GM20431 (cell line): ENCODE data around the gene PLPPR3.
"Not testable (repeated sequence)": the region's sequence is repeated elsewhere in the genome, so short reads cannot be mapped to it uniquely, and the experiment has no call there.

ENCODE experiments used
- in situ Hi-C: fragments of 300-500 bp; cut with MseI, MboI; formaldehyde crosslinking; loops from one replicate; pipeline ENCODE4 v1.15.0; 2020; ENCODE audit warnings: low sequenced_read_pairs; ENCODE audit not compliant: unreplicated experiment

Gene PLPPR3

DNA sequence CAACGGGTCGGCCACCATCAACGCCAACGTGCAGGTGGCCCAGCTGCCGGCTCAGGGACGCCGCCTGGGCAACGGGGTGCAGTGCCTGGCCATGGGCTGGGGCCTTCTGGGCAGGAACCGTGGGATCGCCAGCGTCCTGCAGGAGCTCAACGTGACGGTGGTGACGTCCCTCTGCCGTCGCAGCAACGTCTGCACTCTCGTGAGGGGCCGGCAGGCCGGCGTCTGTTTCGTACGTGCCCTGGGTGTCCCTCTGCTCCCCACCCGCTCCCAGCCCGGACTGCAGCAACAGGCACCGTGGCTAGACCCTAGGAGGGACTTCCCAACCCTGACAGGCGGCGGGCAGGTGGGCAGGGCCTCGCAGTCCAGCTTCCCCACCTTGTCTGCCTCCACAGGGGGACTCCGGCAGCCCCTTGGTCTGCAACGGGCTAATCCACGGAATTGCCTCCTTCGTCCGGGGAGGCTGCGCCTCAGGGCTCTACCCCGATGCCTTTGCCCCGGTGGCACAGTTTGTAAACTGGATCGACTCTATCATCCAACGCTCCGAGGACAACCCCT lies 33.9 kb upstream of the PLPPR3 start:
- in situ Hi-C loops = no loop called here

DNA sequence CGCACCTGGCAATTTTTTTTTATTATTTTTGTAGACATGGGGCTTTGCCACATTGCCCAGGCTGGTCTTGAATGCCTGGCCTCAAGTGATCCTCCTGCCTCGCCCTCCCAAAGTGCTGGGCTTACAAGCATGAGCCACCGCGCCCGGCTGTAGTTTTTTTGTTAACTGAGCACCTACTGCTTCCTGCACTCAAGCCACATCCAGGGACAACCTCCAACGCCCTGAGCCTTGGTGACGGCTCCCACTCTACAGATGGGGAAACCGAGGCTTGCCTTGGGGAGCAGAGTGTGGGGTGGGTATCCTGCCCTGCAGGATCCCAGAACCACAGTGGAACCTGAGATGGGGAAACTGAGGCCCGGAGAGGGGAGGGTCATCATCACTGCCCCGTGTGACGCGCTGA lies 33.4 kb upstream of the PLPPR3 start:
- in situ Hi-C loops = no loop called here

DNA sequence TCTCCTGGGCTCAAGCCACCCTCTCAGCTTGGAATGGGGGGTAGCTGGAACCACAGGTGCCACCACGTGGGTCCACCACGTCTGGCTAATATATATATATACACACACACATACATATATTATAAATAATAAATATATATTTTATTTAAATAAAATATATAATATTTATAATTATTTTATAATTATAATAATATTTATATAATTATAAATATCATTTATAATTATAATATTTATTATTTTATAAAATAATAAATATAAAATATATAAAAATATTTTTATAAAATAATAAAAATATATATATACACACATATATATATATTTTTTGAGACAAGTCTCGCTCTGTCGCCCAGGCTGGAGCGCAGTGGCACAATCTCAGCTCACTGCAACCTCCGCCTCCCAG lies 32.8 kb upstream of the PLPPR3 start:
- in situ Hi-C loops = no loop called here

DNA sequence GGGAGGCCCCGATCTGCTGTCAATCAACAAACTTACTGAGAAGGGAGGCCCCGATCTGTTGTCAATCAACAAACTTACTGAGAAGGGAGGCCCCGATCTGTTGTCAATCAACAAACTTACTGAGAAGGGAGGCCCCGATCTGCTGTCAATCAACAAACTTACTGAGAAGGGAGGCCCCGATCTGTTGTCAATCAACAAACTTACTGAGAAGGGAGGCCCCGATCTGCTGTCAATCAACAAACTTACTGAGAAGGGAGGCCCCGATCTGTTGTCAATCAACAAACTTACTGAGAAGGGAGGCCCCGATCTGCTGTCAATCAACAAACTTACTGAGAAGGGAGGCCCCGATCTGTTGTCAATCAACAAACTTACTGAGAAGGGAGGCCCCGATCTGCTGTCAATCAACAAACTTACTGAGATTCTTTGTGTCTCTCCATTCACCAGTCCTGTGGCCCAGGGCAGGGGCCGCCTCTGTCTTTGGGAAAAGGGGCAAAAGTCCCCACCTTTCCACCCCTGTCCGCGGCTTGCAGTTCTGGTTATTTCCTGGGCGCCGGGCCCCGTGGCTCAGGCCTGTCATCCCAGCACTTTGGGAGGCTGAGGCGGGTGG lies 32.0 kb upstream of the PLPPR3 start:
- in situ Hi-C loops = not testable (repeated sequence)

DNA sequence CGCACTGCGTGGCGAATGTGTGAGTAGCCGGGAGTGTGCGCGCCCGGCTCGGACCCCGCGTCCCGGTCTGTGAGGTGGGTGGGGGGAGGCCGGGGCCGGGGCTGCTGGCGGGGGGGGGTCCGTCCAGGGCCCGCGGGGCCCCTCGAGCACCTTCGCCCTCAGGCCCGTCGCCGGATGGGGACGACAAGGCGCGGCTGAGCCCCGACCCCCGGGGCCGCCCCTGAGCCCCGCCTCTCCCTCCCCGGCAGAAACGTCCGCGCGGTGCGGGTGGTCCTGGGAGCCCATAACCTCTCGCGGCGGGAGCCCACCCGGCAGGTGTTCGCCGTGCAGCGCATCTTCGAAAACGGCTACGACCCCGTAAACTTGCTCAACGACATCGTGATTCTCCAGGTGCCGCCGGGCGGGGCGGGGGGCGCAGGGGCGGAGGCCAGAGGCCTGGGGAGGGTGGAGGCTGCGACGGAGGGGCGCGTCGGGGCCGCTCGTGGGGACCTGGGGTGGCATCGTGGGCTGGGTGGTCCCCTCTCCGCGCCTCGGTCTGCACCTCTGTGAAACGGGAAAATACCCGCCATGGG lies 31.3 kb upstream of the PLPPR3 start:
- in situ Hi-C loops = no loop called here

DNA sequence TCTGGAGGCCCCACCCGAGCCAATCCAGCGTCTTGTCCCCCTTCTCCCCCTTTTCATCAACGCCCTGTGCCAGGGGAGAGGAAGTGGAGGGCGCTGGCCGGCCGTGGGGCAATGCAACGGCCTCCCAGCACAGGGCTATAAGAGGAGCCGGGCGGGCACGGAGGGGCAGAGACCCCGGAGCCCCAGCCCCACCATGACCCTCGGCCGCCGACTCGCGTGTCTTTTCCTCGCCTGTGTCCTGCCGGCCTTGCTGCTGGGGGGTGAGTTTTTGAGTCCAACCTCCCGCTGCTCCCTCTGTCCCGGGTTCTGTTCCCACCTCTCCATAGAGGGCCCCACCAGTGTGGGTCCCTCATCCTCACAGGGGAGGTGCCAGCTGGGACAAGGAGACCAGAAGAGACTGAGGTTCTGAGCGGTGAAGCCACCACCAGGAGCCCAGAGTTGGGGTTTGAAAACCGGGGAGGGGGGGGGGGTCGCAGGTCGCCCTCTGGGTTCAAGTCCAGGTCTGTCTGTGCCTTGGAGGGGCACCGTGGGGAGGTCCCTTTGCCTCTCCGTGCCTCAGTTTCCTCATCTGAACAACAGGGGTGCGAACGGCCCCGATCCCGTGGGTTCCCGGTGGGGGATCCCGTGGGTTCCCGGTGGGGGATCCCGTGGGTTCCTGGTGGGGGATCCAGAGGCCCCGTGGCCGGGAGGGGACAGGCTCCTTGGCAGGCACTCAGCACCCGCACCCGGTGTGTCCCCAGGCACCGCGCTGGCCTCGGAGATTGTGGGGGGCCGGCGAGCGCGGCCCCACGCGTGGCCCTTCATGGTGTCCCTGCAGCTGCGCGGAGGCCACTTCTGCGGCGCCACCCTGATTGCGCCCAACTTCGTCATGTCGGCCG lies 30.6 kb upstream of the PLPPR3 start, which contains the start of gene ELANE:
Gene ELANE, plus strand, starts transcription at position 168 of the 878 bp plus-strand sequence. Its CDS starts 26 bp downstream, at position 194.
- in situ Hi-C loops = no loop called here

DNA sequence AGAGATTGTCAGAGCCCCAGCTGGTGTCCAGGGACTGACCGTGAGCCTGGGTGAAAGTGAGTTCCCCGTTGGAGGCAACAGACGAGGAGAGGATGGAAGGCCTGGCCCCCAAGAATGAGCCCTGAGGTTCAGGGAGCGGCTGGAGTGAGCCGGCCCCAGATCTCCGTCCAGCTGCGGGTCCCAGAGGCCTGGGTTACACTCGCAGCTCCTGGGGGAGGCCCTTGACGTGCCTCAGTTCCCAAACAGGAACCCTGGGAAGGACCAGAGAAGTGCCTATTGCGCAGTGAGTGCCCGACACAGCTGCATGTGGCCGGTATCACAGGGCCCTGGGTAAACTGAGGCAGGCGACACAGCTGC lies 29.2 kb upstream of the PLPPR3 start:
- in situ Hi-C loops = no loop called here

DNA sequence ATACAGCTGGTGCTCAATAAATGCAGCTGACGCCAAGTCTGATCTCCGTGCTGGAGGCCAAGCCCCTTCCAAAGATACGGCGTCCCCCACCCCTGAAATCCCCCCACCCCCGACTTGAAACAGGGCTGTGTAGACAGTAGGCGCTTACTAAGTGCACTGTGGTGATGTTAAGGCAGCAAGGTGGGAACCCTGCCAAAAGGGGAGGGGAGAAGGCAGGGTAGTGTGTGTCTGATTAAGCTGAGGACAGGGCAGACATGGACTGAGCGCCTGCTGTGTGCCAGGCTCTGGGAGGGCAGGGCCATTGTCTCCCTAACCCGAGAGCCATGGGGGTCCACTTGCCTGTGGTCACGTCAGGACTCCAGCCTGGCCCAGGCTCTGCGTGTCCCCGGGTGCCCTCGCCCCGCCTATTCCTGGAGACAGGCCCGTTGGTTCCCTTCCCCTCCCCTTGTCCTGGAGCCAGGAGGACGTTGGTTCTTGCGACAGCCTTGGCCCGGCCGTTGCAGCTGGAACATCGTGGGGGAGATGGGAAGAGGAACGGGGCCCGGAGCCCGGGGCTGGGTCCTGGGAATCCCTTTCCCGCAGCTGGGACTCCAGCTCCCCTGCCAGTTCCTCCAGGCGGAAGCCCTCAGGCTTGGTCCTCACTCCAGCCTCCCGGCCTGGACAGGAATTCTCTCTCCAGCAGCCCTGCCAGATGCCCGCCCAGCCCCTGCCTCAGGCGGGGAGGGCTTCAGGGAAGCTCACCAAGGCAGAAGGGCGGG lies 28.6 kb upstream of the PLPPR3 start:
- in situ Hi-C loops = no loop called here

DNA sequence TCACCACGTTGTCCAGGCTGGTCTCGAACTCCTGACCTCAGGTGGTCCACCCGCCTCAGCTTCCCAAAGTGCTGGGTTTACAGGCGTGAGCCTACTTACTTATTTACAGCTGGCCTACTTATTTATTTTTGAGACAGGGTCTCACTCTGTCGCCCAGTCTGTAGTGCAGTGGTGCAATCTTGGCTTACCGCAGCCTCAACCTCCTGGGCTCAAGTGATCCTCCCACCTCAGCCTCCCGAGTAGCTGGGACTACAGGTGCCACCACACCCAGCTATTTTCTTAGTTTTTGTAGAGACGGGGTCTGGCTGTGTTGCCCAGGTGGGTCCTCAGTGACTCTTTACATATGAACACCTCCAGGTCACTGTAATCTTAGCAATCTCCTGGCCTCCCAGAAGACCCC lies 27.4 kb upstream of the PLPPR3 start:
- in situ Hi-C loops = not testable (repeated sequence)

DNA sequence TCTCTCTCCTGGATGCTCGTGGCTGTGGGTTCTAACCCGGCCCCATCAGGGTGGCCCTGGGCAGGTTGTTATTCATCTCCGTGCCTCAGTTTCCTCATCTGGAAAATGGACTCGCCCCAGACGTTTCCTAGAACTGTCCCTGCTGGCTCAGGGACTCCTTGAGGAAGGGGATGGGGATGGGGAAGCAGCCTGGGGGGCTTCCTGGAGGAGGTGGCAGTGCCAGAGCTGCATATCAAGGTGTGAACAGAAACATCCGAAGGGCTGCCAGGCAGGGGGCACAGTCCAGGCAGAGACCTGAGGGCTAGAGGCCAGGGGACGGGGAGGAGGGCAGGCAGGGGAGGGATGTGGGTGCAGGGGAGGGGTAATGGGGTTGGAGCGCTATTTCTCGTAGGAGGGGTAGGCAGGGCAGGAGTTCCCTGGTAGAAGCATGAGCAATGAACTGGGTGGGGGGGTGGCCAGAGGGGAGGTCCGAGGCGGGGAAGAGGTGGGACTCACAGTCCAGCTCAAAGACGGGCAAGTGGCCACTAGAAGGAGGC lies 26.7 kb upstream of the PLPPR3 start:
- in situ Hi-C loops = no loop called here

DNA sequence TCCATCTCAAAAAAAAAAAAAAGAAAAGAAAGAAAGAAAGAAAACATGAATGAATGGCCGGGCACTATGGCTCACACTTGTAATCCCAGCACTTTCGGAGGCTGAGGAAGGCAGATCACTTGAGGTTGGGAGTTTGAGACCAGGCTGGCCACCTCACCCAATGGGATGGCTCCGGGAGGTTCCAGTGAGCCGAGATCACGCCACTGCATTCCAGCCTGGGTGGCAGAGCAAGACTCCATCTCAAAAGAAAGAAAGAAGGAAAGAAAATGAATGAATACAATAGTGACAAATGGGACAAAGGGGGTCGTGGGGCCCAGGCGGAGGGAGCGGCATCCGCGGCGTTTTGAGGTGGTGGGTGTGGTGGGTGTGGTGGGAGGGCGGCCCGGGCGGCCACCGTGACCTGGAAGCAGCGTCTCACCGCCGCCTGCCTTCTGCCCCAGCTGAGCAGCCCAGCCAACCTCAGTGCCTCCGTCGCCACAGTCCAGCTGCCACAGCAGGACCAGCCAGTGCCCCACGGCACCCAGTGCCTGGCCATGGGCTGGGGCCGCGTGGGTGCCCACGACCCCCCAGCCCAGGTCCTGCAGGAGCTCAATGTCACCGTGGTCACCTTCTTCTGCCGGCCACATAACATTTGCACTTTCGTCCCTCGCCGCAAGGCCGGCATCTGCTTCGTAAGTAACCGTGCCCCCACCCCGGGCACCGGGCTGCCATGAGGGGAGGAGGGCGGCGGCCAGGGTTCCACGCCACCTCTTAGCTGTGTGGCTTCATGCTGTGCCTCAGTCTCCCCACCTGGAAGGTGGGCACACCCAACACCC lies 24.2 kb upstream of the PLPPR3 start:
- in situ Hi-C loops = no loop called here

DNA sequence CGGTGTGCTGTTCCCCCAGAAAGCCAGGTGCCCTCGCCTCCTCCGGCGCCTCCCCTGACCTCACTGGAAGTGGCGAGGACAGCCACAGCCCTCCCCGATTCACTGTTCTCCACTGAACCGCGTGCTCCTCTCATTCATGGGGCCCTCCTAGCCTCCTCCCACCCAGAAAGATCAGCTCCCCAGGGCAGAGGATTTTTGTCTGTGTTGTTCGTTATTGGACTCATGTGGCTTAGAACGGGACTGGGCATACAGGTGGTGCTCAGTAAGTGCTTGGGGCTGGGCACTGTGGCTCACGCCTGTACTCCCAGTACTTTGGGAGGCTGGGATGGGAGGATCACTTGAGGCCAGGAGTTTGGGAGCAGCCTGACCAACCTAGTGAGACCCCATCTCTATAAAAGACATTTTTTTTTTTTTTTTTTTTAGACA lies 22.8 kb upstream of the PLPPR3 start:
- in situ Hi-C loops = no loop called here

DNA sequence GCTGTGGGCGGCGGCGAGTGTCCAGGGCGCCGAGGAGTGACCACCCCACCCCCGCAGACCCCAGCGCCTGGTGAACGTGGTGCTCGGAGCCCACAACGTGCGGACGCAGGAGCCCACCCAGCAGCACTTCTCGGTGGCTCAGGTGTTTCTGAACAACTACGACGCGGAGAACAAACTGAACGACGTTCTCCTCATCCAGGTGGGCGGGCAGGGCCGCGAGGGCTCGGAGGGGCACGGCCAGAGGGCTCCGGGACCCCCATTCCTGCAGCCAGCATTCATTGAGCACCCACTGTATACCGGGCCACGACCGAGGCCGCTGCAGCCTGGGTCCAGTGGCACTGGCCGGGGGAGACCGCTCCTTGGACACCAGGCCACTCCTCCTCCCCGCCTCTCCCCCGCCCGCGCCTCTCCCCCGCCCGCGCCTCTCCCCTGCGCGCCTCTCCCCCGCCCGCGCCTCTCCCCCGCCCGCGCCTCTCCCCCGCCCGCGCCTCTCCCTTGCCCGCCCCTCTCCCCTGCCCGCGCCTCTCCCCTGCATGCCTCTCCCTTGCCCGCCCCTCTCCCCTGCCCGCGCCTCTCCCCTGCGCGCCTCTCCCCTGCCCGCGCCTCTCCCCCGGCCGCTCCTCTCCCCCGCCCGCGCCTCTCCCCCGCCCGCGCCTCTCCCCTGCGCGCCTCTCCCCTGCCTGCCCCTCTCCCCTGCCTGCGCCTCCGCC lies 22.2 kb upstream of the PLPPR3 start:
- in situ Hi-C loops = no loop called here

DNA sequence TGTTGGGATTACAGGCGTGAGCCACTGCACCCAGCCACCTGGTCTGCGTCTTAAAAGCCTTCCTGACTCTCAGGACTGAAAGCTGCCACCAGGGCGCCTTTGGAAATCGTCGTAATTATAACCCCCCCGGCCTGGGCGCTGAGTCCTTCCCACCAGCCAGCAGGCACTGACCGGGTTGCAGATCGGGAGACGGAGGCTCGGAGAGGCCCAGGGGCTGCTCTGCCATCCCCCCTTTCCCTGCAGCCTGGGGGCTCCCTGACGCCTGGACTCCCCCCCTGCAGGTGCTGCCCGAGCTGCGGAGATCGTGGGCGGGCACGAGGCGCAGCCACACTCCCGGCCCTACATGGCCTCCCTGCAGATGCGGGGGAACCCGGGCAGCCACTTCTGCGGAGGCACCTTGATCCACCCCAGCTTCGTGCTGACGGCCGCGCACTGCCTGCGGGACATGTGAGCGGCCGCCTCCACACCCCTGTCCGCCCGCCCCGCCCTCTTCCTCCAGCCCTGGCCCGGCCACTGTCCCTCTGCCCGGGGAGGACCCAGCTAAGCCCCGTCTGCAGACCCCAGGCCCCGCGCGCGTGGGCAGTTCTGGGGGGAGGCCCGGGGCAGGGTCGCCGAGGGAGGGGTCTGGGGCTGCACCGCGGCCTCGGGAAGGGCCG lies 21.6 kb upstream of the PLPPR3 start:
- in situ Hi-C loops = no loop called here

DNA sequence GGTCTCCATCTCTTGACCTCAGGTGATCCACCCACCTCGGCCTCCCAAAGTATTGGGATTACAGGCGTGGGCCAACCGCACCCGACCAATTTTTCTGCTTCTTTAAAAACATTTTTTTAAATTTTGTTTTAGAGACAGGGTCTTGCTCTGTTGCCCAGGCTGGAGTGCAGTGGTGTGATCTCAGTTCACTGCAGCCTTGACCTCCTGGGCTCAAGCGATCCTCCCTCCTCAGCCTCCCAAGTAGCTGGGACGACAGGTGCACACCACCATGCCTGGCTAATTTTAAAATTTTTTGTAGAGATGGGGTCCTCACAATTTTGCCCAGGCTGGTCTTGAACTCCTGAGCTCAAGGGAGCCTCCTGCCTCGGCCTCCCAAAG lies 21.0 kb upstream of the PLPPR3 start:
- in situ Hi-C loops = not testable (repeated sequence)

DNA sequence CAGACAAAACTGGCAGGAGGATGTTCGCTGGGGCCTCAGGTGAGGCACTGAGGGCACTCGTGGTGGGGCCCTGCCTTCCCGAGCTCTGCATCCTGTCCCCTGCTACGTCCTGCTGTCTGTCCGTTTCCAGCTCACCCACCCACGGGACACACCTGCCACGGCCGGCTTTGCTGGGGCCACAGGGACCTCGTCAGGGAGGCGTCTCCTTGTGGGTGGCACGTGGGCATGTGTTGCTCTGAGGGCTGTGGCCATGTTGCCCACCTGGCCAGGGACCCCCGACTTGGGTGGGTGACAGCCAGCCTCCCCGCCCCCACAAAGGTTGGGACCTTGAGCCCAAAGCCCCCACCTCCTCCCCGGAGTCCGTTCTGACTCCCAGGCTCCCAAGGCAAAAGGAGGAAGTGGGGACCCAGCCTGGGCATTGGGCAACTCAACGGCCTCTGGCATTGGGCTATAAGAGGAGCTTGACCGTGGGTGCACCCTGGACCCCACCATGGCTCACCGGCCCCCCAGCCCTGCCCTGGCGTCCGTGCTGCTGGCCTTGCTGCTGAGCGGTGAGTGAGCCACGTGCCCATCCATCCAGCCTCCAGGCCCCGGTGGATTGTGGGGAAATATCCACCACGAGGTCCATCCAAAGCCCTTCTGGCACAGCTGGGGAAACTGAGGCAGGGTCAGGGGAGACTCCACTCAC lies 18.9 kb upstream of the PLPPR3 start, which contains the start of gene PRTN3:
Gene PRTN3, plus strand, starts transcription at position 481 of the 688 bp plus-strand sequence. Its CDS starts 10 bp downstream, at position 491.
- in situ Hi-C loops = no loop called here

DNA sequence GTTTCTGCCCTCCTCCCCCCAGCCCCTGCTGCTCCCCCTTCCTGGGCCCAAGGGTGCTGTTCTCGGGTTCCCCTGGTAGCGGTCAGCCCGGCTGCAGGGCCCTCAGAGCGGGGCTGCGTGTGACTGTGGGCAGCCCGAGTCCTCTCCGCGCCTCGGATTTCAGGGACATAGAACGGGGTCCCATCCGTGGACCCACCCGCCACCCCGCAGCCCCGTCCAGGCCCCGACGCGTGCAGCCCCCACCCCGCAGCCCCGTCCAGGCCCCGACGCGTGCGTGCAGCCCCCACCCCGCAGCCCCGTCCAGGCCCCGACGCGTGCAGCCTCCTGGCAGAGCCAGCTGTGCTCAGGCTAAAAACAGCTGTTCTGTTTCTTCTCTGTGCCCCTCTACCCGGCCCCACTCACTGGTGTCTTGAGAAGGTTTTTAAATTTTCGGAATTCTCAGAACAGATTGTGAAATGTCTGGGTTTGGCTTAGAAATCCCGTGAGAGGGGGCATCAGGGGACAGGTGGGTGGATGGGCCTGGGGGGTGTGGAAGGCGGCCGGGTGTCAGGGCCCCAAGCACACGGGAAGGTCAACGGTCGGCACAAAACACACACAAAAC lies 13.6 kb upstream of the PLPPR3 start:
- in situ Hi-C loops = no loop called here
